CD4-positive, alpha-beta T cell treated with Interleukin-15 for 1 hour (primary cell): ENCODE results near the gene SLC39A11.

Experiments used
- DNase-seq: peaks from one replicate; pipeline ENCODE4 v3.0.0-alpha.2; 2020

The SLC39A11 gene

DNA sequence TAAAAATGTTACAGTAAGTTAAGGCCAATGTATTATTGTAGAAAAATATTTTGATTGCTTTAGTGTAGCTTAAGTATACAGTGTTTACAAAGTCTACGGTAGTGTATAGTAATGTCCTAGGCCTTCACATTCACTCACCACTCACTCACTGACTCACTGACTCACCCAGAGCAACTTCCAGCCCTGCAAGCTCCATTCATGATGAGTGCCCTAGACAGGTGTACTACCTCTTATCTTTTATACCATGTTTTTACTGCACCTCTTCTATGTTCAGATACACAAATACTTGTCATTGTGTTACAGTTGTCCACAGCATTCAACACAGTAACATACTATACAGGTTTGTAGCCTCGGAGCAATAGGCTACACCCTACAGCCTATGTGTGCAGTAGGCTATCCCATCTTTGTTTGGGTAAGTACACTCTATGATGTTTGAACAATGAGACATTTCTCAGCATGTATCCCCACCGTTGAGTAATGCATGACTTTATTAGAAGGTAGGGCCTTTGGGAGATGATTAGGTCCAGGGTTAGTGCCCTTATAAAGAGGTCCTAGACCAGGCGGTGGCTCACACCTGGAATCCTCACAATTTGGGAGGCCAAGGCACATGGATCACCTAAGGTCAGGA is 117.8 kb downstream of the SLC39A11 start:
- DNase-seq, result no peak

DNA sequence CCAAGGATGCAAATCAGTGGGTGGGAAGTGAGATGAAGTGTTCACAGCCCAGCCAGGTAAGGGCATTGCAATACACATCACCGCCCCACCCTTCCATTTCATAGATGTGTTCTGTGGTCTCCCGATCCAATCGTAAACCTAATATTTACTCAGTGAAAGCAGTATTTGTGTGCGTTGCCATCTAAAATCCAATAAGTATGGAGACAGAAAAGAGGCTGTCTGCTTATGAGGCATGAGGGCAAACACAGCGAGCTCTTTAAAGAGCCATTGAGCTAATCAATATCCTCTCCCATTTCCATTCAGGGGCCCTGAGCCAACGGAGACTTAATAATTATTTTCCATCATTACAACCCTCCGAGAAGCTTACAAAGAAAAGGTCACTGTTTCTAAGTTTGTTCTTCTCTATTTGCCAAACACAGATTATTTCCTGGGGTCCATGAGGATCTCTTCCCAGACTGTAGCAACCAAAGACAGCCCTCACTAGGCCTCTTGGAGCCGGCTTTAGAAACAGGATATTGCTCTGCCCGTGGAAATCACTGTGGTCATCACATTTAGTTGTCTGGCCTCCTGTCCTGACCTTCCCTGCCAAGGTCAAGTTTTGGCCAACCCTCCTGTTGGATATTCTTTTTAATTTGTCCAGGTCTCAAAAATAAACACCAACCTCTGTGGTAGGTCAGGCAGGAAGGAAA is 120.1 kb downstream of the SLC39A11 start:
- no peak for DNase-seq

GRCh38 chr17:72971226-72971880 is 121.1 kb downstream of the SLC39A11 start:
- DNase-seq, result no peak

GRCh38 chr17:72970797-72971196 is 121.7 kb downstream of the SLC39A11 start:
- DNase-seq, result no peak

- no peak for DNase-seq
Measured at GRCh38 chr17:72970246-72970645, 122.2 kb downstream of the SLC39A11 start.

GRCh38 chr17:72969293-72969906 is 123.1 kb downstream of the SLC39A11 start:
- no peak for DNase-seq

DNA sequence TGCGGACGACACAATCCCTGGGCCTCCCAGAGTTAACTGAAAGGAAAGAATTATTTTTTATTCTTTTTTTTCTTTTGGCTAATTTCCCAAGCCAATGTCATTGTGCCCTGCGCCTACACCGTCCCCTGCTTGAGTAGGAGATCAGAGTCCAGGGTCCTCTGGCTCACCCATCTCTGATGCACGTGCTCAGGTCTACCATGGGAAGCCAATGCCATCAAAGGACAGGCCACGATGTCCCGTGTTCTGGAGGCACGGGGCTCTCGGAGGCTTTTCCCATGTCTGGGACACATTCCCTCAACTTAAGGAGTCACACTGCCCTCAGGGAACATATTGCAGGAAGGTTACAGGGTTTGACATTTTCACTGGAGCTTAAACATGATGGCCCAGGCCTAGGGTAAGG is 123.7 kb downstream of the SLC39A11 start:
- DNase-seq, result no peak

- no peak for DNase-seq
Measured at GRCh38 chr17:72967977-72968585, 124.4 kb downstream of the SLC39A11 start.

DNA sequence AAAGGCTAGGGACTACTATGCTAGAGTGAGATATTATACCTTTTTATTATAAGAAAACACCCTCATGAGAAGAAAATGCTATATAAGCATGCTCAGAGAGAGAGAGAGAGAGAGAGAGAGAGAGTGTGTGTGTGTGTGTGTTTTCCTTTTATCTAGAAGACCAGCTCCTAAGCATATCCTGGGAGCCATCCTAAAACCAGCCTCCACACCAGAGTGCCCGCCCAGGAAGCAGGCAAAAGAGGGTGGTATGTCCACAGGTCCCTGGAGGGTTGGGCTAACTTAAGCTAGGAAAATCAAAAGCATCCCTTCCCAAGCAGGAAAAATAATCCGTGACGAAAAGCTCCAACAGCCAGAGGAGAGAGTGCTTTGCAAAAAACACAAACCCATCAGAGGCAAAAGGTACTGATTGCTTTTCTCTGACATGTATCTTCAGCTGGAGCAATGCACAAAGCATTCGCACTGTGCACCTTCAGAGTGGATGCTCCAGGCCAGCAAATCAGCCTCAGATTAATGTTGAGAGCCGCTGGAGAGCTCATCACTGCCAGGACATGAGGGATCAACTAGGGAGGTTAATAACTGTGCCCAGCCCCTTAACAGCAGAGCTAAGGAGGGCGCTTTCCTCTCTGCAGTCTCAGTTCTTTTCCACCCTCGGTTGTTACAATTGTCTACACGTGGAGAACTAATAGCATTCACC is 125.1 kb downstream of the SLC39A11 start:
- DNase-seq, result no peak

DNA sequence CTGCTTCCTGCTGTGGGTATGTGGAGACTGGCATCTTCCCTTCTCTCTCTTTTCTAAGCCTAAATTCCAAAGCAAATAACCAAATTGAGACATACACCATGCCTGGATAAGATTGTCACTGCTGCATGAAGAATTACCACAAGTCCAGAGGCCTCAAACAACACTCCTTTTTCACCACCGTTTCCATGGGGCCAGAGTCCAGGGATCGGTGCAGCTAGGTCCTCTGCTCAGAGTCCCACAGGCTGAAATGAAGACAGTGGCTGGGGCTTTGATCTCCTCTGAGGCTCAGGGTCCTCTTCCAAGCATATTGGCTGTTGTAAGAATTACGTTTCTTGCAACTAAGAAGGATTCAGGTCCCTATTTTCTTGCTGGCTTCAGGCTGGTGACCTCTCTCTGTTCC is 130.4 kb downstream of the SLC39A11 start:
- DNase-seq, result no peak

DNA sequence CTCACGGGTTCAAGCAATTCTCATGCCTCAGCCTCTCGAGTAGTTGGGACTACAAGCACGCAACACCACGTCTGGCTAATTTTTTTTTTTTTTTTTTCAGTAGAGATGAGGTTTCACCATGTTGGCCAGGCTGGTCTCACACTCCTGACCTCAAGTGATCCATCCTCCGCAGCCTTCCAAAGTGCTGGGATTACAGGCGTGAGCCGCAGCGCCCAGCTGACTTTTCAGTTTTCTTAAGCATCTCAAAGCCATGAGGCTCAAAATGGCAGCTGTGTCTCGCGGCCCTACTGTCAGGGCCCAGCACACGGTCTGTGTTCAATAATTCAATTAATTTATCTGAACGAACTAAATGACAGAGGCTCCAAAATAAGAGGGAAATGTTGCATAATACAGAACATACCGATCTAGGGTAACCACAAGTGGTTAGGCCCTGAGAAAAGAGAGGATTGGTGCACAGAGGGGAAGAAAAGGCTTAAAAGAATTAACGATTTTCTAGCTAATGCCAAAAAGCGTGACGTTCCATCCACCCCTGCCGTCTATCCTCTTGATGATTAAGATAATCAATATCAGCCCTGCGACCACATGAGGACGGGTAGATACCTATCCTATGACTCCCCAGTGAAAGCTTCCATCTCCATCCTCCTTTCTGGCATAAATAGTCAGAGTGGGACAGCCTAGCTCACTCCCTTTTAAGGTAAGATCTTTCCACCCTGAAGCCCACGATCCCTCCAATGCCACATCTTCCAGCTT is 136.9 kb downstream of the SLC39A11 start:
- no peak for DNase-seq

DNA sequence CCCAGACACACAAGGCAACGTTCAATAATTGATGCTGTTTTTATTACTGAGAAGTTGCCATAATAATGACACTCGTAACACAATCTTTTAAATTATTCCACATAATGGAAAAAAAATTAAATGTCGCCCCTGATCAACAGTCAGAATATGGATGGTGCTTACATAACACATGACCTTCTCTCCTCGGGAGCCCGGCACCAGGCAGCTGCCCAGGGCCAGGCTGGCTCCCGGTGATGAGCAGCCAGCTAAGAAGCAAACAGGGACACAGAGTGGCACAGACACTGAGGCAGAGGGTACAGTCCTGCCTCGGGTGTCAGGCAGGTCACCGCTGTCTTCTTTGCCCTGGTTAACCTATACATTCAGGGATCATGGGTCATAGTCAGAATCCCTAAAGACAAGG is 137.9 kb downstream of the SLC39A11 start:
- DNase-seq, result no peak

DNA sequence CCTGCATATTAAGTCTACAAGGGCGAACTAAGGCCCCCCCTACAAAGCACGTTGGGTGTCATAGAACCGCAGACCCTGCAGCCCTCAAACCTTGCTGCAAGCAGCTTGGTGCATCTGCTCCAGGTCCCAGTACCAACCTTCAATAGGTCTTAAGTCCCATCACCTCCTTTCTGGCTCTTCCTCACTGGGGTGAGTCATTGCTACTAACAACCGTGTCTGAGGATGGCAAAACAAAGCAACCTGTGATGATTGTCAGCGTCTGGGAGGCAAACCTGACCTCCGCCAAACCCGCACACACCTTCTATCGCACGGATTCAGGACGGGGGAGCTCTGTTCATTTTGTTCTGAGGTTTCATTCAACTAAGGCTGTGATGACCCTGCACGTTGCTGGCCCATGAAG is 138.9 kb downstream of the SLC39A11 start:
- no peak for DNase-seq

GRCh38 chr17:72952641-72953315 is 139.7 kb downstream of the SLC39A11 start:
- no peak for DNase-seq

GRCh38 chr17:72952220-72952619 is 140.3 kb downstream of the SLC39A11 start:
- DNase-seq, result no peak

DNA sequence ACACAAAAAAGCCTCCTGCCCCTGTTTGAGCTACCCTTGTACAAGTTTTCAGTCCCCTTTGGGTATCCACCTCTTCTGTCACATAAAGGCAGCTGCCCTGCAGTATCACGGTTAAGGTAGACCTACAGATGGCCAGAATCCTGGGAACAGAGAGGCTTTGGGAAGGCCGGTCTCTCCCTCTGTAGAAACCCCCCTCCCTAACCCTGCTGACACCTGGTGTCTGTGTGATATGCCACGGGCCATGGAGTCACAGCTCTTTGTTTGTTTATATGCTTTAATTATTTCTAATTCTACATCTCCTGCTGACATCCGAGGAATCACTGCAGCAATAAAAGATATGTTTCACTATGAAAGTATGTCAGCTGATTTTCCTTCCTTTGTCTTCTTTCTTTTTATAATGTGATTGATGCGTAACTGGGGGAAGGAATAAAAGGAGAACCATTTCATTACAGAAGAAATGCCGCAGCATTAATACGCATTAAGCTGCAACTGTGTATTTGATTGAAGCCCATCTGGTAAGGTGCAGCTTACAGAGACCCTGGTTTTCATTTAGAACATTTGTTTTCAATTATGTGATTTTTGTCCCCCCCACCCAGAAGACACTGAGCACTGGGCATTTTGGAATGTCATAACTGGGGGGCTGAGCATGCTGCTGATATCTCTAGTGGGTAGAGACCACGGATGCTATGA is 142.1 kb downstream of the SLC39A11 start:
- no peak for DNase-seq

GRCh38 chr17:72948115-72948514 is 144.4 kb downstream of the SLC39A11 start:
- DNase-seq, result no peak

DNA sequence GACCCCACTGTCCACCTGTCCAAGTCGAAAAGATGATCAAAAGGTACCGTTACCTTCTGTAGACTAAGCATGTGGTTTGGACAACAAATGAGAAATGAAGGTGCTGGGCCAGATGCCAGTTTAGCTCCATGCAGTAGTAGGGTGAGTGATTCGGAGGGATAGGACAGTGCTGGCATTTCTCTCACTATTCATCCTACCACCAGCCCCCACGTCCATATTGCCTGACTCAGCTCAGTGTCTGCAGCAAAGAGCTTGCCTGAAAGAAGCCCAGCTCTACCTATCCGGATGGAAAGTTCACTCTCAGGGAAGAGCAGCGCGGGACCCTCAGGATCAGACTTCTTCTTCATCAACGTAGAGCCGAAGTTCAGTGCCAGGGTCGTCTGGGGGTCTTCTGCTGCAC is 145.0 kb downstream of the SLC39A11 start:
- no peak for DNase-seq

DNA sequence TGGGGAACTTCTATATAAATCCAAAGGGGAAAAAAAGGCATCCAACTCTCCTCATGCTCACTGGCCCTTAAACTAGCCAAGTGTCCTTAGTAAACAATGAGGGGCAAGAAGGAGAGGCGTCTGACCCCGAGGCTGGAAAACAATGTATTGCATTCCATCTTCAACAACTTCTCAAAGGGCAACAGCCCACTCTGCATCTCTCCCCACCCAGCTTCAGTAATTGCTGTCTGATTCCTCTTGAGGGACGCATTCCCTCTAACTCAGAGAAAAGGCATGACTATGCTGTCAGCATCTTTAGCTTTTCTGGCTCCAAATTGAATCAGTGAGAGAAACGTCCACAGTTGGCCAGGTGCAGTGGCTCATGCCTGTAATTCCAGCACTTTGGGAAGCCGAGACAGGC is 145.8 kb downstream of the SLC39A11 start:
- DNase-seq, result no peak

- no peak for DNase-seq
Measured at GRCh38 chr17:72946156-72946555, 146.3 kb downstream of the SLC39A11 start.

DNA sequence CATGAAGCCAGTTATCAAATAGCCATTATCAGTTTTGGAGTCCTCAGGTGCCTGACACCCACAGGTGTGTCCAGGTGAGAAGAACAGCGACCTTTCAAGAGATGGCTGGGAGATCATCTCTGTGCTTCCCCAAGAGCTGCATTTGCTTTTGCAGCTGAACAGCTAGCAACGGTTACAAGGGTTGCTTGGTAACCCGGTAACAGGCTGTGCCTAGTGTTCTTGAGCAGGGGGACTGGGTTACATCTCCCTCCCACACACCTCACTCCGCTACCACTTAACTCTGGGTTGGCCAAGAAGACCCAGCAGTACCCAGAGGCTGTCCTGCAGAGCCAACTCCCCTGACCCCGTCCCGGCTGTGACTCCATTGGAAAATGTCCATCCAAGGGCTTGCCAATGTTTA is 147.0 kb downstream of the SLC39A11 start:
- DNase-seq, result no peak
